ENCODE data around the gene RNF149. TPM values are rescaled to one million over a fixed set of nuclear protein-coding genes. Genes with fewer than 3 reads are reported as not detected.
A peak's percentile ranks its signal among the peaks of the same experiment; 100 is the strongest.

Gene RNF149
- total and polyA plus RNA-seq, 3 experiments from 2014 or later: 43.4 to 87.6 (median 43.4) TPM

DNA sequence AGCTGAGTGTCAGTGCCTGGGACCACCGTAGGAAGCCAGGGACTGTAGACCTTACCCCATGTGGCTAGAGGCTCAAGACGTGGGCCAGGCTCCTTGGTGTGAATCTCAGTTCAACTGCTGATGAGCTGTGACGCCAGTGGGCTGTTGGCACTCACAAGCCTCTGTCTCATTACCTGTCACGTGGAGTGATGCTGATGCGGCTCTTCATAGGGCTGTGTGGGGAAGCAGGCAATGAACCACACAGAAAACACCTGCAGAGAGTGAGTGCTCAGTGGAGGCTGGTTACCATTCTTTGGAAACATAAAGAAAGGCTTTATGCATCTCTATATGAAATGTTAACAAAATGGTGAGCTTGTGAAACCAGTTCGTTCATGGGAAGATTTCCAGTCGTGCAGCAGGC, 42.7 kb upstream of the RNF149 start:
- H3K9me3 Mint-ChIP-seq: peaks cover 0 to 2% (median 0%) of the 10 kb centered on the region in 5 donors
- POLR2A ChIA-PET: no interaction called here
- CTCF ChIA-PET: interaction anchor here (0.6 to 5.4 kb wide), 4 partner anchors 10 to 43 kb away, joined by 3 to 37 read pairs (median 17); partner anchors contain the start of genes CREG2 and RNF149

DNA sequence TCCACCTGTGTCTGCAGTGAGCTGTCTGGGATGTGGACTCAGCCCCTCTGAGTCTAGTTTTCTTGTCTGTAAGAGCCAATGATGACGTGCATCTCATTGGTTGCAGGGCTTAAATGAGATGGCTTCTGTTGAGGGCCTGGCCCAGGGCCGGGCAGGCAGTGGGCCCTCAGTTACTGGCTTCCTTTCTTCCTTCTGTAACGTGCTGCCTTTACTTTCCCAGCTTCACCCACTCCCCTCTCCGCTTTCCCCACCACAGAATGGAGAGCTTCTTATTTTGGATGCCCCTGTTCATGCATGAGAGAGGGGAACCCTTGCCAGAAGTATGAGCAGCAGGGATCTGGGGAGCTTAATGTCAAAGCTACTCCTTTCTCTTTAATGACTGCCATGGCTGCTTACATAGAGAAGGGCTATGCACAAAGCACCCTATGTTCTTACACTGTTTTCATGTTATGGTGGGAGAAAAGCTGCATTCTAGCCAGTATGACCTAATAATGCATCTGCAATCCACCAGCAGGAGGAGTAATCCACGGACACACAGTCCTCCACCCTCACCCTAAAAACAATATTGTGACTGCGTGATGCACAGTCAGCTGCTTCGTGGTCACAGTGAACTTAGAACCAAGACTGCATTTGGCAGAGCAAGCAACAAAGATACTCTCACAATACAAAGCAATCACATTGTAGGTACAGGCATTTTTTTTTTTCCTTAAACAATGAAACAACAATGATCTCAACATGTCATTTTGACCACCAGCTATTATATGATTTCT, 41.6 kb upstream of the RNF149 start:
- no peak for DNase-seq

More for the DNA sequence above, 42.7 kb upstream of the RNF149 start:
- H3K4me1 ChIP-seq (ENCODE audit: insufficient read depth, low read length): no peaks in the 10 kb centered on the region
- H3K27me3 Mint-ChIP-seq: no peaks in the 10 kb centered on the region
- no peak overlapping the region for H3K27ac ChIP-seq (ENCODE audit: low read depth, low read length)
- no peaks in the 10 kb centered on the region for H3K27me3 ChIP-seq (ENCODE audit: insufficient read depth, low read length, poor library complexity, severe bottlenecking)
- H3K4me3 Mint-ChIP-seq: no peak overlapping the region
- no peaks in the 10 kb centered on the region for H3K9me3 ChIP-seq (ENCODE audit: low read length)
- H3K27ac Mint-ChIP-seq: peak overlapping the region in 1 of 8 donors; percentile 57
- H3K4me3 ChIP-seq (ENCODE audit: low read length): no peak overlapping the region
- H3K36me3 Mint-ChIP-seq: peaks cover 0 to 2% (median 0%) of the 10 kb centered on the region in 3 donors
- H3K36me3 ChIP-seq (ENCODE audit: insufficient read depth, low read length): no peaks in the 10 kb centered on the region
- no peak for DNase-seq
- H3K4me1 Mint-ChIP-seq: peaks cover 5 to 13% (median 12%) of the 10 kb centered on the region in 3 donors

DNA sequence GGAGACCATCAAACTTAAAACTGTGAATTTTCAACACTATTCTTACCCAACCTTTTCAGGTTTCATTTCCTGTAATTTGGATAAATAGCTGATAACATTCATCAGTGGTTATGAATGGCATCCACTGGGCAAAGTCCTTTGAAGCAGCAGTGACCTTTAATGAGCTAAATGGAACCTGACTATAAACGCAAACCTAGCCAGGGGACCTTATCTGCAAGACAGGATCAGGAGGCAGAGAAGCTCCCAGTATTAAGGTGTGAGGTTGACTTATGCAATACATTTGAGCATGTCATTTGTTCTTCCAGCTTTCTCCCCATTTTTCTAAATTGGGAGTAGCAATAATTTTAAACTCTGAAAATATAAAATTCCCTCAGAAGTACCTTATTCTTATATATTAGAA, 40.4 kb upstream of the RNF149 start:
- H3K27me3 ChIP-seq (ENCODE audit: insufficient read depth, low read length, poor library complexity, severe bottlenecking): no peaks in the 10 kb centered on the region
- no peak overlapping the region for H3K27ac ChIP-seq (ENCODE audit: low read depth, low read length)
- Mint-ChIP-seq H3K36me3 (peaks cover 0 to 2% (median 0%) of the 10 kb centered on the region in 3 donors), H3K27me3 (no peaks in the 10 kb centered on the region), H3K4me3 (no peak overlapping the region), H3K27ac (peak overlapping the region in 1 of 8 donors; percentile 79), H3K4me1 (peaks cover 5 to 13% (median 12%) of the 10 kb centered on the region in 3 donors), H3K9me3 (no peaks in the 10 kb centered on the region)
- H3K36me3 ChIP-seq (ENCODE audit: insufficient read depth, low read length): no peaks in the 10 kb centered on the region
- DNase-seq: no peak
- POLR2A ChIA-PET: interaction anchor here (0.6 kb wide), 1 partner anchor 21 kb away, joined by 3 read pairs; no protein-coding TSS in a partner anchor
- CTCF ChIA-PET: interaction anchor here (0.8 to 5.4 kb wide), 4 partner anchors 12 to 483 kb away, joined by 3 to 37 read pairs (median 4); no protein-coding TSS in a partner anchor
- H3K4me3 ChIP-seq (ENCODE audit: low read length): no peak overlapping the region
- no peaks in the 10 kb centered on the region for H3K4me1 ChIP-seq (ENCODE audit: insufficient read depth, low read length)
- H3K9me3 ChIP-seq (ENCODE audit: low read length): no peaks in the 10 kb centered on the region

More for the DNA sequence above, 41.6 kb upstream of the RNF149 start:
- H3K27ac Mint-ChIP-seq: peak overlapping the region in 3 of 8 donors; percentile 2 to 86 (median 50)
- Histone ChIP-seq H3K36me3 (ENCODE audit: insufficient read depth, low read length) (no peaks in the 10 kb centered on the region), H3K4me3 (ENCODE audit: low read length) (no peak overlapping the region), H3K9me3 (ENCODE audit: low read length) (no peaks in the 10 kb centered on the region), H3K27ac (ENCODE audit: low read depth, low read length) (no peak overlapping the region), H3K27me3 (ENCODE audit: insufficient read depth, low read length, poor library complexity, severe bottlenecking) (no peaks in the 10 kb centered on the region), H3K4me1 (ENCODE audit: insufficient read depth, low read length) (no peaks in the 10 kb centered on the region)
- H3K27me3 Mint-ChIP-seq: no peaks in the 10 kb centered on the region
- ChIA-PET CTCF (interaction anchor here (1.1 to 5.4 kb wide), 5 partner anchors 9 to 481 kb away, joined by 3 to 37 read pairs (median 13); partner anchors contain the start of gene CREG2), POLR2A (interaction anchor here (0.6 kb wide), 1 partner anchor 22 kb away, joined by 3 read pairs; no protein-coding TSS in a partner anchor)
- H3K36me3 Mint-ChIP-seq: peaks cover 0 to 2% (median 0%) of the 10 kb centered on the region in 3 donors
- H3K9me3 Mint-ChIP-seq: peaks cover 0 to 2% (median 0%) of the 10 kb centered on the region in 5 donors
- no peak overlapping the region for H3K4me3 Mint-ChIP-seq
- H3K4me1 Mint-ChIP-seq: peaks cover 5 to 13% (median 12%) of the 10 kb centered on the region in 3 donors

DNA sequence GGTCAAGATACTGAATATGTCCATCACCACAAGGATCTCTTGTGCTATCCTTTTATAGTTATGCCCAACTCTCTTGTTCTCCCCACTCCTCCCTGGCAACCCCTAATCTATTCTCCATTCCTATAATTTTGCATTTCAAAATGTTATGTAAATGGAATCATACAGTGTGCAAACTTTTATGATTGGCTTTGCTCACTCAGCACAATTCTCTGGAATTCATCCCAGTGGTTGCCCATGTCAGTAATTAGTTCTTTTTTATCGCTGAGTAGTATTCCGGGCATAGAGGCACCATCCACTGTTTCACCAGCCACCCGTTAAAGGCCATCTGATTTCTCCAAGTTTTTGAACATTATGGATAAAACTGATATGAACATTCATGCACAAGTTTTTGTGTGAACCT, 38.4 kb upstream of the RNF149 start:
- no peak for DNase-seq
- H3K36me3 ChIP-seq (ENCODE audit: insufficient read depth, low read length): no peaks in the 10 kb centered on the region
- H3K9me3 ChIP-seq (ENCODE audit: low read length): no peaks in the 10 kb centered on the region
- no peak overlapping the region for H3K27ac ChIP-seq (ENCODE audit: low read depth, low read length)
- Mint-ChIP-seq H3K9me3 (no peaks in the 10 kb centered on the region), H3K27ac (no peak overlapping the region), H3K36me3 (peaks cover 0 to 2% (median 0%) of the 10 kb centered on the region in 3 donors), H3K4me3 (no peak overlapping the region), H3K4me1 (peaks cover 14 to 25% (median 20%) of the 10 kb centered on the region in 3 donors), H3K27me3 (no peaks in the 10 kb centered on the region)
- no peak overlapping the region for H3K4me3 ChIP-seq (ENCODE audit: low read length)
- peaks cover 3% of the 10 kb centered on the region for H3K4me1 ChIP-seq (ENCODE audit: insufficient read depth, low read length)
- no peaks in the 10 kb centered on the region for H3K27me3 ChIP-seq (ENCODE audit: insufficient read depth, low read length, poor library complexity, severe bottlenecking)
- ChIA-PET CTCF (interaction anchor here (1.0 to 2.1 kb wide), 3 partner anchors 13 to 40 kb away, joined by 3 to 6 read pairs (median 3); partner anchors contain the start of gene CREG2), POLR2A (no interaction called here)

DNA sequence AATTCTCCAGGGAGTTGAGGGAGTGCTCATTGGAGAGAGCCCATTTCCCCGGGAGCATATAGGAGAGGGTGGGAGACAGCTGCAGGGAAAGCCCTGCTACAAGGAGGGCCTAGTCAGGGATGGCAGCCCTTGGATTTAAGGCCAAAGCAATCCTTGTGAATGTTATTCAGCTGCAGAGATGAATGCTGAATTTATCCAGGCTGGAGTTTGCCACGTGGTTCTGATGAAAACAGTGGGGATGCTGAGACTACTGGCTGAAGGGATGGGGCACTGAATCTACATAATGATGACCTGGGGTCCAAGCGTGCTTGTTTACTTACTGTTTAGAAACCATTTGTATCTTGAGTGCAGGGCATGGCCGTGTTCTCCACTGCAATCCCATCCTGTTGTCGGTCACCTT, 35.6 kb upstream of the RNF149 start:
- Histone ChIP-seq H3K4me1 (ENCODE audit: insufficient read depth, low read length) (peaks cover 19% of the 10 kb centered on the region), H3K4me3 (ENCODE audit: low read length) (no peak overlapping the region), H3K9me3 (ENCODE audit: low read length) (no peaks in the 10 kb centered on the region), H3K27me3 (ENCODE audit: insufficient read depth, low read length, poor library complexity, severe bottlenecking) (no peaks in the 10 kb centered on the region), H3K36me3 (ENCODE audit: insufficient read depth, low read length) (no peaks in the 10 kb centered on the region), H3K27ac (ENCODE audit: low read depth, low read length) (no peak overlapping the region)
- no peaks in the 10 kb centered on the region for H3K27me3 Mint-ChIP-seq
- no peak overlapping the region for H3K27ac Mint-ChIP-seq
- DNase-seq: no peak
- no peak overlapping the region for H3K4me3 Mint-ChIP-seq
- CTCF ChIA-PET: interaction anchor here (1.1 to 3.1 kb wide), 2 partner anchors 18 to 43 kb away, joined by 4 to 21 read pairs; partner anchors contain the start of gene CREG2
- H3K36me3 Mint-ChIP-seq: no peaks in the 10 kb centered on the region
- POLR2A ChIA-PET: no interaction called here
- H3K9me3 Mint-ChIP-seq: no peaks in the 10 kb centered on the region
- peaks cover 19 to 29% (median 24%) of the 10 kb centered on the region in 3 donors for H3K4me1 Mint-ChIP-seq

DNA sequence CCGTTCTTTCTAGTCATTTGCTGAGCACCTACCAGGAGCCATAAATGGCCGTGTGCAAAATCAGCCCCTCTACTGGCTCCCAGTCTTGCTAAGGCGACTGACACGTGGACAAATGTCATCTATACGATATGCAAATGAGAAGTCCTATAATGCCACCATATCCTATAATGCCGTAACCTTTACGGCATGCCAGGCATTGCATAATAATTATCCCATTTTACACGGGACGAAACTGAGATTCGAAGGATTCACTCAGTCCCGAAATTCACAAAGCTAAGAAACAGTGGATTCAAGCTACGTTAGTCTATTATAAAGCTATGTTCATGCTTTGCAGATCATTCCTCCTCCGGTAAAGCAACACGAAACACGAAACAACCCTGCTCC, 34.1 kb upstream of the RNF149 start:
- ChIA-PET CTCF (interaction anchor here (1.0 to 3.6 kb wide), 23 partner anchors 8 to 542 kb away, joined by 3 to 41 read pairs (median 6); partner anchors contain the start of genes CREG2 and RNF149), POLR2A (interaction anchor here (0.6 to 1.1 kb wide), 2 partner anchors 20 to 34 kb away, joined by 4 to 8 read pairs; no protein-coding TSS in a partner anchor)
- H3K9me3 ChIP-seq (ENCODE audit: low read length): no peaks in the 10 kb centered on the region
- H3K36me3 ChIP-seq (ENCODE audit: insufficient read depth, low read length): no peaks in the 10 kb centered on the region
- no peaks in the 10 kb centered on the region for H3K27me3 ChIP-seq (ENCODE audit: insufficient read depth, low read length, poor library complexity, severe bottlenecking)
- Mint-ChIP-seq H3K9me3 (no peaks in the 10 kb centered on the region), H3K27ac (no peak overlapping the region), H3K27me3 (no peaks in the 10 kb centered on the region), H3K4me1 (peaks cover 19 to 29% (median 24%) of the 10 kb centered on the region in 3 donors), H3K4me3 (no peak overlapping the region), H3K36me3 (no peaks in the 10 kb centered on the region)
- peaks cover 19% of the 10 kb centered on the region for H3K4me1 ChIP-seq (ENCODE audit: insufficient read depth, low read length)
- no peak overlapping the region for H3K4me3 ChIP-seq (ENCODE audit: low read length)
- H3K27ac ChIP-seq (ENCODE audit: low read depth, low read length): no peak overlapping the region
- no peak for DNase-seq

DNA sequence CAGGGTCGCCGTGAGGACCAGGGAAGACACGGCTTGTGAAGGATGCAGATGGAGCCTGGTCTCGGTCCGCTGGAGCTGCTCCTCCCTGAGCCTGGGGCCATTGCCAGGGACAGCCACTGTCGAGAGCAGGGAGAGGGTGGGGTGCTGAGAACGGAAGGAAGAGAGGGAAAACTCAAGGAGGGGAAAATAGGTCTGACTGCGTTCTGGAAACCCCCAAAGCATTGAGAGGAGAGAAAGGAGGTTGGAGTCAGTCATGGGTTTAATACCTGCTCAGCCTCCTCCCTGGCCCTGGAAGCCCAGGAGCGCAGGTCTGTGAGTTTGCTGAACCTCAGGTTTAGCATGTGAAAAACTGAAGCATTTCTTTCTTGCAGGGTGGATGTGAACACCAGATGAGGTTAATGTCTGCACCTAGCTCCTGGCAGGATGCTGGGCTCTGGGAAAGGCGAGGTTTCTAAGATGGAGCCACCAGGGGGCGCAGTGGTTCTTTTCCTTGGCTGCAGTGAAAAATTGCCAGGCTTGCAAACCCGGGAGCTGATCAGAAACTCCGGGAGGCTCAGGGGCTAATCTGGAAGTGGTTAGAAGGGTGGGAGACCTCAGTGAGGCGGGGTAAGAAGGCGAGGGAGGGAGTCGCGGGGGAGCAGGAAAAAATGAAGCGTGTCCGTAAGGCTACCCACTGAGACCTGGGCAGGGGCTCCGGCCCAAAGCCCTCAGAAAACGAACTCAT, 33.6 kb upstream of the RNF149 start:
- Histone ChIP-seq H3K4me3 (ENCODE audit: low read length) (no peak overlapping the region), H3K27me3 (ENCODE audit: insufficient read depth, low read length, poor library complexity, severe bottlenecking) (no peaks in the 10 kb centered on the region), H3K36me3 (ENCODE audit: insufficient read depth, low read length) (no peaks in the 10 kb centered on the region), H3K9me3 (ENCODE audit: low read length) (no peaks in the 10 kb centered on the region), H3K4me1 (ENCODE audit: insufficient read depth, low read length) (peaks cover 19% of the 10 kb centered on the region), H3K27ac (ENCODE audit: low read depth, low read length) (no peak overlapping the region)
- H3K9me3 Mint-ChIP-seq: no peaks in the 10 kb centered on the region
- ChIA-PET CTCF (interaction anchor here (0.7 to 3.6 kb wide), 31 partner anchors 8 to 898 kb away, joined by 3 to 41 read pairs (median 4); partner anchors contain the start of genes CREG2 and RNF149), POLR2A (interaction anchor here (0.6 to 1.1 kb wide), 3 partner anchors 12 to 33 kb away, joined by 3 to 8 read pairs (median 4); no protein-coding TSS in a partner anchor)
- H3K4me1 Mint-ChIP-seq: peaks cover 19 to 31% (median 24%) of the 10 kb centered on the region in 3 donors
- no peaks in the 10 kb centered on the region for H3K27me3 Mint-ChIP-seq
- peak; percentile 49 to 76 (median 63) for DNase-seq
- H3K36me3 Mint-ChIP-seq: no peaks in the 10 kb centered on the region
- no peak overlapping the region for H3K27ac Mint-ChIP-seq
- H3K4me3 Mint-ChIP-seq: peak overlapping the region in 2 of 7 donors; percentile 3 to 56

All from CD8-positive, alpha-beta memory T cell (primary cell).